ENCODE data around the gene CATSPER3. TPM values are rescaled to one million over a fixed set of nuclear protein-coding genes. Genes with fewer than 3 reads are reported as not detected.

CATSPER3 gene
- total and polyA plus RNA-seq, 2 of the 13 experiments (the other 11 are each of a cell fraction or from before 2014, with no cell fraction given): 0.33 to 0.37 TPM

GRCh38 chr5:135034236-135034962 lies 66.7 kb downstream of the CATSPER3 start (continued):
- TF ChIP-seq GMEB2 (CRISPR knock-in tag; IDR thresholded peaks at IDR 0.05; ENCODE audit: low read depth) (no peak), ZBTB43 (CRISPR knock-in tag; conservative IDR thresholded peaks at IDR 0.05) (no peak), SMYD3 (CRISPR knock-in tag; IDR thresholded peaks at IDR 0.05) (no peak), MAZ (IDR thresholded peaks at IDR 0.05; ENCODE audit: borderline replicate concordance, low read depth, low read length) (no peak; the same call in 1 of the 2 replicates), MAZ (CRISPR knock-in tag; IDR thresholded peaks at IDR 0.05; ENCODE audit: low read depth) (0 out of 2 replicates have a peak, but pooled peaks have one; percentile 61), ZNF12 (CRISPR knock-in tag; IDR thresholded peaks at IDR 0.05) (no peak), SRF (IDR thresholded peaks at IDR 0.05; ENCODE audit: low read depth, low read length) (no peak), BRD4 (CRISPR knock-in tag; IDR thresholded peaks at IDR 0.05) (no peak), MXD4 (CRISPR knock-in tag; IDR thresholded peaks at IDR 0.05) (0 out of 2 replicates have a peak, but pooled peaks have one; percentile 30), YY1 (IDR thresholded peaks at IDR 0.05; ENCODE audit: insufficient read depth, insufficient replicate concordance, low read depth, low read length) (no peak), ZSCAN29 (CRISPR knock-in tag; conservative IDR thresholded peaks at IDR 0.05) (no peak), ZBTB8A (CRISPR knock-in tag; IDR thresholded peaks at IDR 0.05; ENCODE audit: borderline replicate concordance, low read depth) (no peak), CBFB (CRISPR knock-in tag; IDR thresholded peaks at IDR 0.05) (no peak), POLR2AphosphoS5 (IDR thresholded peaks at IDR 0.05; ENCODE audit: low read depth, low read length) (no peak; the same call in 1 of the 2 replicates), EZH2 (conservative IDR thresholded peaks at IDR 0.05; ENCODE audit: low read depth, low read length) (no peak), TARDBP (CRISPR knock-in tag; IDR thresholded peaks at IDR 0.05) (0 out of 2 replicates have a peak, but pooled peaks have one; percentile 39), PHF21A (CRISPR knock-in tag; IDR thresholded peaks at IDR 0.05) (no peak), ZNF124 (CRISPR knock-in tag; IDR thresholded peaks at IDR 0.05) (no peak), GTF2F1 (IDR thresholded peaks at IDR 0.05; ENCODE audit: low read length) (no peak), POLR2G (IDR thresholded peaks at IDR 0.05; ENCODE audit: low read depth, low read length) (peak; percentile 72), FOXC1 (CRISPR knock-in tag; IDR thresholded peaks at IDR 0.05; ENCODE audit: borderline replicate concordance) (0 out of 2 replicates have a peak, but pooled peaks have one; percentile 44)
- TF ChIP-seq, protein P1, sequence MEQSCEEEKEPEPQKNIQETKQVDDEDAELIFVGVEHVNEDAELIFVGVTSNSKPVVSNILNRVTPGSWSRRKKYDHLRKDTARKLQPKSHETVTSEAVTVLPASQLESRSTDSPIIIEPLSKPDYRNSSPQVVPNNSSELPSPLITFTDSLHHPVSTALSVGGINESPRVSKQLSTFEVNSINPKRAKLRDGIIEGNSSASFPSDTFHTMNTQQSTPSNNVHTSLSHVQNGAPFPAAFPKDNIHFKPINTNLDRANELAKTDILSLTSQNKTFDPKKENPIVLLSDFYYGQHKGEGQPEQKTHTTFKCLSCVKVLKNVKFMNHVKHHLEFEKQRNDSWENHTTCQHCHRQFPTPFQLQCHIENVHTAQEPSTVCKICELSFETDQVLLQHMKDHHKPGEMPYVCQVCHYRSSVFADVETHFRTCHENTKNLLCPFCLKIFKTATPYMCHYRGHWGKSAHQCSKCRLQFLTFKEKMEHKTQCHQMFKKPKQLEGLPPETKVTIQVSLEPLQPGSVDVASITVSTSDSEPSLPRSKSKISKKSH (CRISPR knock-in tag; IDR thresholded peaks at IDR 0.05; ENCODE audit: borderline replicate concordance): 0 out of 2 replicates have a peak, but pooled peaks have one; percentile 18
- TF ChIP-seq, protein P2, sequence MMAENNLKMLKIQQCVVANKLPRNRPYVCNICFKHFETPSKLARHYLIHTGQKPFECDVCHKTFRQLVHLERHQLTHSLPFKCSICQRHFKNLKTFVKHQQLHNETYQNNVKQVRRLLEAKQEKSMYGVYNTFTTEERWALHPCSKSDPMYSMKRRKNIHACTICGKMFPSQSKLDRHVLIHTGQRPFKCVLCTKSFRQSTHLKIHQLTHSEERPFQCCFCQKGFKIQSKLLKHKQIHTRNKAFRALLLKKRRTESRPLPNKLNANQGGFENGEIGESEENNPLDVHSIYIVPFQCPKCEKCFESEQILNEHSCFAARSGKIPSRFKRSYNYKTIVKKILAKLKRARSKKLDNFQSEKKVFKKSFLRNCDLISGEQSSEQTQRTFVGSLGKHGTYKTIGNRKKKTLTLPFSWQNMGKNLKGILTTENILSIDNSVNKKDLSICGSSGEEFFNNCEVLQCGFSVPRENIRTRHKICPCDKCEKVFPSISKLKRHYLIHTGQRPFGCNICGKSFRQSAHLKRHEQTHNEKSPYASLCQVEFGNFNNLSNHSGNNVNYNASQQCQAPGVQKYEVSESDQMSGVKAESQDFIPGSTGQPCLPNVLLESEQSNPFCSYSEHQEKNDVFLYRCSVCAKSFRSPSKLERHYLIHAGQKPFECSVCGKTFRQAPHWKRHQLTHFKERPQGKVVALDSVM (CRISPR knock-in tag; IDR thresholded peaks at IDR 0.05): peak; percentile 47; the same call in 1 of the 2 replicates
